ENCODE data around the gene LUC7L.
"Not testable (repeated sequence)": the region's sequence is repeated elsewhere in the genome, so short reads cannot be mapped to it uniquely, and the experiment has no call there.

LUC7L gene

GRCh38 chr16:262121-262745, 33.0 kb upstream of the LUC7L start:
- H3K4me3 ChIP-seq (ENCODE audit: low read depth, low read length): no peak overlapping the region
- TF ChIP-seq, protein P1, sequence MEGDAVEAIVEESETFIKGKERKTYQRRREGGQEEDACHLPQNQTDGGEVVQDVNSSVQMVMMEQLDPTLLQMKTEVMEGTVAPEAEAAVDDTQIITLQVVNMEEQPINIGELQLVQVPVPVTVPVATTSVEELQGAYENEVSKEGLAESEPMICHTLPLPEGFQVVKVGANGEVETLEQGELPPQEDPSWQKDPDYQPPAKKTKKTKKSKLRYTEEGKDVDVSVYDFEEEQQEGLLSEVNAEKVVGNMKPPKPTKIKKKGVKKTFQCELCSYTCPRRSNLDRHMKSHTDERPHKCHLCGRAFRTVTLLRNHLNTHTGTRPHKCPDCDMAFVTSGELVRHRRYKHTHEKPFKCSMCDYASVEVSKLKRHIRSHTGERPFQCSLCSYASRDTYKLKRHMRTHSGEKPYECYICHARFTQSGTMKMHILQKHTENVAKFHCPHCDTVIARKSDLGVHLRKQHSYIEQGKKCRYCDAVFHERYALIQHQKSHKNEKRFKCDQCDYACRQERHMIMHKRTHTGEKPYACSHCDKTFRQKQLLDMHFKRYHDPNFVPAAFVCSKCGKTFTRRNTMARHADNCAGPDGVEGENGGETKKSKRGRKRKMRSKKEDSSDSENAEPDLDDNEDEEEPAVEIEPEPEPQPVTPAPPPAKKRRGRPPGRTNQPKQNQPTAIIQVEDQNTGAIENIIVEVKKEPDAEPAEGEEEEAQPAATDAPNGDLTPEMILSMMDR (conservative IDR thresholded peaks at IDR 0.05; ENCODE audit: low read depth, low read length): no peak
- DNase-seq (ENCODE audit: low read depth): no peak

DNA sequence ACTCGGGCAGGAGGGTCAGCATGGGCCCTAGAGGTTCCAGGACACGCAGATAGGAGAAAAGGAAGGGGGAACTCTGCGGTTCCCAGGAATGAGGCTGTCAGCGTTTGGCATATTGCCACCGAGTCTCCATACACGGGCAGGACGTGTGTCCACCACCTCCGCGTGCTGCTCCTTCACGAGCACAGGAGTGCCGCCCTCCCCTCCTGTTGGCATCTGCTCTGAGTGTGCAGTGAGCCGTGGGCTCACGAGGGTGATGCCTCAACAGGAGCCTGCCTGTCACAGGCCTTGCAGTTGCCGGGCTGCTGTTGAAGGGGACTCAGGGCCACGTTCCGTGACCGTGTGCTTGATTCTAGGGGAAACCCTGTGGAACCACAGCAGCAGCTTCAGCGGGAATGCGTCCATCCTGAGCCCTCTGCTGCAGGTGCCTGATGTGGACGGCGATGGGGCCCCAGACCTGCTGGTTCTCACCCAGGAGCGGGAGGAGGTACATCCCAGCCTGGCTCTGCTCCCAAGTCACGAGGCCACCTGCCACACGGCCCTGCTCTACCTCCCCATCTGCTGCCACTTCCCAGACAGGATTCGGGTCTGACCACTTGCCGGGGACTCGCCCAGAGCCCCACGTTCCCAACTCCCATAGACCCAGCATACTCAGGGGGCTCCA, 31.9 kb upstream of the LUC7L start:
- TF ChIP-seq, protein P1 (conservative IDR thresholded peaks at IDR 0.05; ENCODE audit: low read depth, low read length): no peak
- no peak overlapping the region for H3K4me3 ChIP-seq (ENCODE audit: low read depth, low read length)
- no peak for DNase-seq (ENCODE audit: low read depth)

- H3K4me3 ChIP-seq (ENCODE audit: low read depth, low read length): no peak overlapping the region
- no peak for DNase-seq (ENCODE audit: low read depth)
Observed at GRCh38 chr16:260326-260725, 31.1 kb upstream of the LUC7L start.

GRCh38 chr16:259814-260253, 30.6 kb upstream of the LUC7L start:
- TF ChIP-seq, protein P1 (conservative IDR thresholded peaks at IDR 0.05; ENCODE audit: low read depth, low read length): no peak
- H3K4me3 ChIP-seq (ENCODE audit: low read depth, low read length): no peak overlapping the region
- DNase-seq (ENCODE audit: low read depth): no peak

More at GRCh38 chr16:260326-260725, 31.1 kb upstream of the LUC7L start:
- TF ChIP-seq, protein P1 (conservative IDR thresholded peaks at IDR 0.05; ENCODE audit: low read depth, low read length): no peak

DNA sequence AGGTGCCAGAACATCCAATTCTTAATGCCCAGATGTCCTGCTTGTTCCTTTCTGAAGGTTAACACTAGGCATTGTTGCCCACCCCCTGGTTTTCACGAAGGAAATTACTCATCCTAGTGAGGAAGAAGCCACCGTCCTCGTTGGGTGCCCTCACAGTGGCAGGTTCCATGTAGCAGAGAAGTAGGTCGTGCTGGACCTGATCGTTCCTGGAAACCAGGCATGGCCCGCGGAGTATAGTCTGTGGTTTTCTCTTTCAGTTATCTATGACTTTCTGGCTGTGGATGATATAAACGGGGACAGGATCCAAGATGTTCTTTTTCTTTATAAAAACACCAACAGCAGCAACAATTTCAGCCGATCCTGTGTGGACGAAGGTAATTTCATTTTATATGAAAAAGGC, 30.0 kb upstream of the LUC7L start:
- no peak for DNase-seq (ENCODE audit: low read depth)
- no peak overlapping the region for H3K4me3 ChIP-seq (ENCODE audit: low read depth, low read length)
- TF ChIP-seq, protein P1 (conservative IDR thresholded peaks at IDR 0.05; ENCODE audit: low read depth, low read length): no peak

DNA sequence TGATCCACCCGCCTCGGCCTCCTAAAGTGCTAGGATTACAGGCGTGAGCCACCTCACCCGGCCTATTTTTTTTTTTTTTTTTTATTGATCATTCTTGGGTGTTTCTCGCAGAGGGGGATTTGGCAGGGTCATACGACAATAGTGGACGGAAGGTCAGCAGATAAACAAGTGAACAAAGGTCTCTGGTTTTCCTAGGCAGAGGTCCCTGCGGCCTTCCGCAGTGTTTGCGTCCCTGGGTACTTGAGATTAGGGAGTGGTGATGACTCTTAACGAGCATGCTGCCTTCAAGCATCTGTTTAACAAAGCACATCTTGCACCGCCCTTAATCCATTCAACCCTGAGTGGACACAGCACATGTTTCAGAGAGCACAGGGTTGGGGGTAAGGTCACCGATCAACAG, 28.8 kb upstream of the LUC7L start:
- H3K4me3 ChIP-seq (ENCODE audit: low read depth, low read length); DNase-seq (ENCODE audit: low read depth): not testable (repeated sequence)

DNA sequence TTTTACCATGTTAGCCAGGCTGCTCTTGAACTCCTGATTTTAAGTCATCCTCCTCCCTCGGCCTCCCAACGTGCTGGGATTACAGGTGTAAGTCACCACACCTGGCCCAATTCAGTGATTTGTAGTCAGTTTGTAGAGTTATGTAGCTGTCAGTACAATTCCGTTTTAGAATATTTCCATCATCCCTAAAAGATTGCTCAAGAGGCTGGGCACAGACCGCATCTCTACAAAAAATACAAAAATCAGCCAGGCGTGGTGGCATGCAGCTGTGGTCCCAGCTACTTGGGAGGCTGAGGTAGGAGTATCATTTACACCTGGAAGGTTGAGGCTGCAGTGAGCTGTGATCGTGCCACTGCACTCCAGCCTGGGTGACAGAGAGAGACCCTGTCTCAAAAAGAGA, 25.9 kb upstream of the LUC7L start:
- TF ChIP-seq, protein P1 (conservative IDR thresholded peaks at IDR 0.05; ENCODE audit: low read depth, low read length): no peak
- DNase-seq (ENCODE audit: low read depth): no peak
- no peak overlapping the region for H3K4me3 ChIP-seq (ENCODE audit: low read depth, low read length)
